ENCODE data around the gene CPA1. TPM values are rescaled to one million over a fixed set of nuclear protein-coding genes. Genes with fewer than 3 reads are reported as not detected.

Gene CPA1
- total RNA-seq, 1 experiment from 2014 or later: not detected

- Histone ChIP-seq H3K79me2 (ENCODE audit: low read depth) (no peaks in the 10 kb centered on the region), H3K36me3 (ENCODE audit: low read depth) (no peaks in the 10 kb centered on the region), H3K9me2 (ENCODE audit: insufficient read depth) (no peaks in the 10 kb centered on the region), H3K4me1 (replicated peaks; ENCODE audit: insufficient read depth) (no peaks in the 10 kb centered on the region), H3K4me2 (no peak overlapping the region), H4K20me1 (ENCODE audit: insufficient read depth) (no peaks in the 10 kb centered on the region), H3K9me3 (ENCODE audit: insufficient read depth, low read depth) (no peaks in the 10 kb centered on the region), H3F3A (ENCODE audit: insufficient read depth, low read depth) (no peaks in the 10 kb centered on the region), H2AFZ (no peak overlapping the region), H3K4me3 (no peak overlapping the region), H3K27me3 (ENCODE audit: insufficient read depth, low read depth) (no peaks in the 10 kb centered on the region), H3K27ac (no peak overlapping the region)
- TF ChIP-seq EZH2 (IDR thresholded peaks at IDR 0.05; ENCODE audit: low read depth) (no peak), CTCF (conservative IDR thresholded peaks at IDR 0.05) (no peak)
- ChIA-PET POLR2A (ENCODE audit: unreplicated experiment) (no interaction called here), CTCF (interaction anchor here (0.6 kb wide), 1 partner anchor 9 kb away, joined by 9 read pairs; no protein-coding TSS in a partner anchor)
- intact Hi-C loops (cut with micrococcal nuclease; ENCODE audit: unreplicated experiment): no loop called here
- BruUV-seq (replicated peaks): no TSS peak
- no peak for DNase-seq
These were observed 7.5 kb downstream of the CPA1 start for GRCh38 chr7:130387628-130388403.

- intact Hi-C loops (cut with micrococcal nuclease; ENCODE audit: unreplicated experiment): no loop called here
- ChIA-PET POLR2A (ENCODE audit: unreplicated experiment) (no interaction called here), CTCF (no interaction called here)
- TF ChIP-seq EZH2 (IDR thresholded peaks at IDR 0.05; ENCODE audit: low read depth) (no peak), CTCF (conservative IDR thresholded peaks at IDR 0.05) (no peak)
- Histone ChIP-seq H3F3A (ENCODE audit: insufficient read depth, low read depth) (no peaks in the 10 kb centered on the region), H3K9me2 (ENCODE audit: insufficient read depth) (no peaks in the 10 kb centered on the region), H3K36me3 (ENCODE audit: low read depth) (no peaks in the 10 kb centered on the region), H2AFZ (no peak overlapping the region), H3K4me3 (no peak overlapping the region), H3K4me1 (replicated peaks; ENCODE audit: insufficient read depth) (no peaks in the 10 kb centered on the region), H3K27me3 (ENCODE audit: insufficient read depth, low read depth) (no peaks in the 10 kb centered on the region), H3K79me2 (ENCODE audit: low read depth) (no peaks in the 10 kb centered on the region), H4K20me1 (ENCODE audit: insufficient read depth) (no peaks in the 10 kb centered on the region), H3K27ac (no peak overlapping the region), H3K9me3 (ENCODE audit: insufficient read depth, low read depth) (no peaks in the 10 kb centered on the region), H3K4me2 (no peak overlapping the region)
- no TSS peak for BruUV-seq (replicated peaks)
- DNase-seq: no peak
These were observed 8.4 kb downstream of the CPA1 start for GRCh38 chr7:130388671-130389070.

GRCh38 chr7:130390486-130390885, 10.2 kb downstream of the CPA1 start:
- BruUV-seq (replicated peaks): no TSS peak
- TF ChIP-seq EZH2 (IDR thresholded peaks at IDR 0.05; ENCODE audit: low read depth) (no peak), CTCF (conservative IDR thresholded peaks at IDR 0.05) (no peak)
- no peak for DNase-seq
- Histone ChIP-seq H3K36me3 (ENCODE audit: low read depth) (no peaks in the 10 kb centered on the region), H3K27ac (no peak overlapping the region), H3K9me3 (ENCODE audit: insufficient read depth, low read depth) (no peaks in the 10 kb centered on the region), H2AFZ (no peak overlapping the region), H3K79me2 (ENCODE audit: low read depth) (no peaks in the 10 kb centered on the region), H4K20me1 (ENCODE audit: insufficient read depth) (no peaks in the 10 kb centered on the region), H3K4me2 (no peak overlapping the region), H3K4me3 (no peak overlapping the region), H3F3A (ENCODE audit: insufficient read depth, low read depth) (no peaks in the 10 kb centered on the region), H3K27me3 (ENCODE audit: insufficient read depth, low read depth) (no peaks in the 10 kb centered on the region), H3K4me1 (replicated peaks; ENCODE audit: insufficient read depth) (no peaks in the 10 kb centered on the region), H3K9me2 (ENCODE audit: insufficient read depth) (no peaks in the 10 kb centered on the region)
- ChIA-PET POLR2A (ENCODE audit: unreplicated experiment) (no interaction called here), CTCF (no interaction called here)
- intact Hi-C loops (cut with micrococcal nuclease; ENCODE audit: unreplicated experiment): no loop called here

All from PC-9 (cell line).